PC-9 (cell line): Measurements from ENCODE around the gene KDM6A.

ENCODE experiments used
- EZH2 ChIP-seq: fragments of 200-600 bp; sonication (generic); IDR thresholded peaks from 2 replicates; pipeline ENCODE4 v1.8.0; 2017; ENCODE audit warnings: antibody characterized with exemption, low read depth
- TF ChIP-seq, protein P1 (sequence below): fragments of 200-600 bp; sonication (generic); conservative IDR thresholded peaks from 2 replicates; pipeline ENCODE4 v1.6.1; 2017; ENCODE audit warnings: mixed run types, antibody characterized with exemption, mild to moderate bottlenecking, moderate library complexity

DNA sequence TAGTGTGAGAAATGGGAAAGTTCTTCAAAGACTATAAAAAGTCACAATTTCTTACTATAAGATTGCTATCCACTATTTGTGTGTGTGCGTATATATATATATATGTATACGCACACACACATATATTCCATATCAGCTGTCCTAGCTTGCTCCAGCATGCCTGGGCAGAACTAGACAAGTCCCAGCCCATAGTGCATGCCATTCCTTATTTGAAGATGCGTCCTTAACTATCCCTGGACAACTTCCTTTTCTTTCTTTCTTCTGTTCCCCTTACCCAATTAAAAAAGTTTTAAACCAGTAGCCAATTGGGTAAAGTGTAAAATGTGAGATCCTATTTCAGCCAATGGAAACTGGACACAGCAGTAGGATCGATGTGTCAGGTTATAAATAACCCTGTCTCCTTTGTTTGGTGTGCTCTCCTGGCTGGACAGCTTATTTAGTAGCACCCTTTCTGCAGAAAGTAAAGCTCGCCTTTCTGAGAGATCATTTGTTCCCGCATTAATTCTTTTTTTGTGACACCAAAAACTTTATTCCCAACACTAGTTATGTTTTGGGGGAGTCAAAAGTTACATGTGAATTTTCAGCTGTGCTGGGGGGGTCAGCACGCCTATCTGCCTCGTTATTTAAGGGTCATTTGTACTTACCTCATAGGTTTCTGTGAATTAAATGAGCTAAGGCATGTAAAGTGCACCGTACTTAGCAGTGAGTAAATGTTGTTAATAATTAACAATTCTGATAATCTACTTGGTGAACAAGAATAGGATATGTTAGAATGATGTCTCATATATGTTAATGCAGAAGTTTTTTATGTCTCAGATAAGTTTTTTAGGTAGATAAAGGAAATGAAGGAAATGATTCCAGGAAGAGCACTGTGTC lies 40.9 kb downstream of the KDM6A start:
- TF ChIP-seq EZH2 = no peak
- TF ChIP-seq, protein P1, sequence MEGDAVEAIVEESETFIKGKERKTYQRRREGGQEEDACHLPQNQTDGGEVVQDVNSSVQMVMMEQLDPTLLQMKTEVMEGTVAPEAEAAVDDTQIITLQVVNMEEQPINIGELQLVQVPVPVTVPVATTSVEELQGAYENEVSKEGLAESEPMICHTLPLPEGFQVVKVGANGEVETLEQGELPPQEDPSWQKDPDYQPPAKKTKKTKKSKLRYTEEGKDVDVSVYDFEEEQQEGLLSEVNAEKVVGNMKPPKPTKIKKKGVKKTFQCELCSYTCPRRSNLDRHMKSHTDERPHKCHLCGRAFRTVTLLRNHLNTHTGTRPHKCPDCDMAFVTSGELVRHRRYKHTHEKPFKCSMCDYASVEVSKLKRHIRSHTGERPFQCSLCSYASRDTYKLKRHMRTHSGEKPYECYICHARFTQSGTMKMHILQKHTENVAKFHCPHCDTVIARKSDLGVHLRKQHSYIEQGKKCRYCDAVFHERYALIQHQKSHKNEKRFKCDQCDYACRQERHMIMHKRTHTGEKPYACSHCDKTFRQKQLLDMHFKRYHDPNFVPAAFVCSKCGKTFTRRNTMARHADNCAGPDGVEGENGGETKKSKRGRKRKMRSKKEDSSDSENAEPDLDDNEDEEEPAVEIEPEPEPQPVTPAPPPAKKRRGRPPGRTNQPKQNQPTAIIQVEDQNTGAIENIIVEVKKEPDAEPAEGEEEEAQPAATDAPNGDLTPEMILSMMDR = no peak
